Measurements from ENCODE around the gene COX8A. TPM values are rescaled to one million over a fixed set of nuclear protein-coding genes. Genes with fewer than 3 reads are reported as not detected.
A peak's percentile ranks its signal among the peaks of the same experiment; 100 is the strongest.

Gene COX8A
- total and polyA plus RNA-seq, 2 of the 13 experiments (the other 11 are each of a cell fraction or from before 2014, with no cell fraction given): 202 to 406 TPM

DNA sequence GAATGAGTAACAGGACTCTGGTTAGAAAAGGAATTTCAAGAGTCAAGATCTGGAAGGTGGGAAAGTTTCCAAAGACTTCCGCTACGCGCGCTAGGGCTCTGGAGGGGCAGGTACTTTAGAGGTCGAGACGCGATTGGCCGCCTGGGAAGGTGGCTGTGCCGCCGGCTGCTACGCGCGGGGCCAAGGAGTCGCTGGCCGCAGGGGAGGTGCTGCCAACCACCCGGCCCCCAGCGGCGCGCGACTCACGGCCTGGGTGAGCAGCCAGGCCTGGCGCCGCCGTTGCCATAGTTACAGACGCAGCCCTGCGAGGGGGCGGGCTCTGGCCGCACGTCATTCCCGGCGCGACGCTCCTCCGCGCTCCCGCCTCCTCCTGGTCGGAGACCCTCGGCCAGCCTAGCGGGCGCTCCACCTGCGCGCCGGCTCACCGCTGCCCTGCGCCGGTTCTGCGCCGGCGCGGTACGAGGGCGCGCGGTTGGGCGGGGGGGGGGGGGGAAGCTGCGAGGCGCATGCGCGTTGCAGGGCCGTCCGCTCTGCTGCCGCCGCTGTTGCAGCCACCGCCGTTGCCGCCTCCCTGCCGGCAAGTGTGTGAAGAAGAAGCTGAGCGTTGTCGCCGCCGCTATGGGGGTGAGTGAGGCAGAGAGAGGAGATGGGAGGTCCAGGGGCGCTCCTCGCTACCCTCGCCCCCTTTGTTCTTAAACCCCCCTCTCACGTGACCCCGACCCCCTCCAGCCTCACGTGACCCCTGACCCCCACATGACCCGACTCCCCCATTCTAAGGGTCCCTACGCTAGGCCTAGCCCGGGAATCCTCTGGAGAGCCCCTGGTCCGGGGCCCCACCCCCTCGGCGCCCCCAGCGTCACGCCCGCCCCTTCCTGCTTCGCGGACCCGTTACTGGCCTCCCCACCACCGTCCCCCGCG, 35.7 kb upstream of the COX8A start, which contains the start of gene NAA40 (continued):
- TF ChIP-seq TP53 (CRISPR knock-in tag; conservative IDR thresholded peaks at IDR 0.05) (no peak), JARID2 (CRISPR knock-in tag; IDR thresholded peaks at IDR 0.05; ENCODE audit: insufficient replicate concordance) (no peak), ELF1 (CRISPR knock-in tag; IDR thresholded peaks at IDR 0.05) (no peak), TGIF2 (CRISPR knock-in tag; IDR thresholded peaks at IDR 0.05) (no peak), IKZF4 (CRISPR knock-in tag; IDR thresholded peaks at IDR 0.05; ENCODE audit: borderline replicate concordance, low read depth, not compliant biosample characterization) (no peak), HNRNPH1 (optimal IDR thresholded peaks at IDR 0.05; ENCODE audit: low read depth, low read length) (no peak), ZNF274 (CRISPR knock-in tag; IDR thresholded peaks at IDR 0.05) (no peak), XBP1 (CRISPR knock-in tag; IDR thresholded peaks at IDR 0.05) (no peak), ZNF326 (CRISPR knock-in tag; IDR thresholded peaks at IDR 0.05; ENCODE audit: borderline replicate concordance) (no peak), ZNF616 (CRISPR knock-in tag; IDR thresholded peaks at IDR 0.05; ENCODE audit: low read depth) (no peak), SRY (CRISPR knock-in tag; IDR thresholded peaks at IDR 0.05) (0 out of 2 replicates have a peak, but pooled peaks have one; percentile 1), ZNF660 (CRISPR knock-in tag; IDR thresholded peaks at IDR 0.05; ENCODE audit: borderline replicate concordance, low read depth) (no peak), ZFP90 (CRISPR knock-in tag; IDR thresholded peaks at IDR 0.05; ENCODE audit: borderline replicate concordance) (no peak; the same call in 1 of the 2 replicates), GFI1 (CRISPR knock-in tag; IDR thresholded peaks at IDR 0.05; ENCODE audit: borderline replicate concordance) (no peak), RCOR2 (CRISPR knock-in tag; IDR thresholded peaks at IDR 0.05) (no peak), ARNTL (CRISPR knock-in tag; IDR thresholded peaks at IDR 0.05) (no peak; the same call in 1 of the 2 replicates), HDAC6 (IDR thresholded peaks at IDR 0.05; ENCODE audit: low read depth, low read length) (no peak), KMT2B (CRISPR knock-in tag; IDR thresholded peaks at IDR 0.05) (peak; percentile 54; the same call in 1 of the 2 replicates)
- TF ChIP-seq, protein P1, sequence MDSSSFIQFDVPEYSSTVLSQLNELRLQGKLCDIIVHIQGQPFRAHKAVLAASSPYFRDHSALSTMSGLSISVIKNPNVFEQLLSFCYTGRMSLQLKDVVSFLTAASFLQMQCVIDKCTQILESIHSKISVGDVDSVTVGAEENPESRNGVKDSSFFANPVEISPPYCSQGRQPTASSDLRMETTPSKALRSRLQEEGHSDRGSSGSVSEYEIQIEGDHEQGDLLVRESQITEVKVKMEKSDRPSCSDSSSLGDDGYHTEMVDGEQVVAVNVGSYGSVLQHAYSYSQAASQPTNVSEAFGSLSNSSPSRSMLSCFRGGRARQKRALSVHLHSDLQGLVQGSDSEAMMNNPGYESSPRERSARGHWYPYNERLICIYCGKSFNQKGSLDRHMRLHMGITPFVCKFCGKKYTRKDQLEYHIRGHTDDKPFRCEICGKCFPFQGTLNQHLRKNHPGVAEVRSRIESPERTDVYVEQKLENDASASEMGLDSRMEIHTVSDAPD (CRISPR knock-in tag; IDR thresholded peaks at IDR 0.05): no peak
- TF ChIP-seq, protein P2, sequence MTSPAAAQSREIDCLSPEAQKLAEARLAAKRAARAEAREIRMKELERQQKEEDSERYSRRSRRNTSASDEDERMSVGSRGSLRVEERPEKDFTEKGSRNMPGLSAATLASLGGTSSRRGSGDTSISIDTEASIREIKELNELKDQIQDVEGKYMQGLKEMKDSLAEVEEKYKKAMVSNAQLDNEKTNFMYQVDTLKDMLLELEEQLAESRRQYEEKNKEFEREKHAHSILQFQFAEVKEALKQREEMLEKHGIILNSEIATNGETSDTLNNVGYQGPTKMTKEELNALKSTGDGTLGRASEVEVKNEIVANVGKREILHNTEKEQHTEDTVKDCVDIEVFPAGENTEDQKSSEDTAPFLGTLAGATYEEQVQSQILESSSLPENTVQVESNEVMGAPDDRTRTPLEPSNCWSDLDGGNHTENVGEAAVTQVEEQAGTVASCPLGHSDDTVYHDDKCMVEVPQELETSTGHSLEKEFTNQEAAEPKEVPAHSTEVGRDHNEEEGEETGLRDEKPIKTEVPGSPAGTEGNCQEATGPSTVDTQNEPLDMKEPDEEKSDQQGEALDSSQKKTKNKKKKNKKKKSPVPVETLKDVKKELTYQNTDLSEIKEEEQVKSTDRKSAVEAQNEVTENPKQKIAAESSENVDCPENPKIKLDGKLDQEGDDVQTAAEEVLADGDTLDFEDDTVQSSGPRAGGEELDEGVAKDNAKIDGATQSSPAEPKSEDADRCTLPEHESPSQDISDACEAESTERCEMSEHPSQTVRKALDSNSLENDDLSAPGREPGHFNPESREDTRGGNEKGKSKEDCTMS (CRISPR knock-in tag; conservative IDR thresholded peaks at IDR 0.05): no peak
- TF ChIP-seq, protein P3, sequence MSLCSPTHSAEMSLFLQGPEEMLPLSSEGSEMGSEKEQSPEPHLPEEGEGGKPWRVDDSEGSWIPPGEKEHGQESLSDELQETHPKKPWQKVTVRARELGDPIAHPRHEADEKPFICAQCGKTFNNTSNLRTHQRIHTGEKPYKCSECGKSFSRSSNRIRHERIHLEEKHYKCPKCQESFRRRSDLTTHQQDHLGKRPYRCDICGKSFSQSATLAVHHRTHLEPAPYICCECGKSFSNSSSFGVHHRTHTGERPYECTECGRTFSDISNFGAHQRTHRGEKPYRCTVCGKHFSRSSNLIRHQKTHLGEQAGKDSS (CRISPR knock-in tag; IDR thresholded peaks at IDR 0.05; ENCODE audit: borderline replicate concordance, low read depth): 0 out of 2 replicates have a peak, but pooled peaks have one; percentile 48
- TF ChIP-seq, protein P4, sequence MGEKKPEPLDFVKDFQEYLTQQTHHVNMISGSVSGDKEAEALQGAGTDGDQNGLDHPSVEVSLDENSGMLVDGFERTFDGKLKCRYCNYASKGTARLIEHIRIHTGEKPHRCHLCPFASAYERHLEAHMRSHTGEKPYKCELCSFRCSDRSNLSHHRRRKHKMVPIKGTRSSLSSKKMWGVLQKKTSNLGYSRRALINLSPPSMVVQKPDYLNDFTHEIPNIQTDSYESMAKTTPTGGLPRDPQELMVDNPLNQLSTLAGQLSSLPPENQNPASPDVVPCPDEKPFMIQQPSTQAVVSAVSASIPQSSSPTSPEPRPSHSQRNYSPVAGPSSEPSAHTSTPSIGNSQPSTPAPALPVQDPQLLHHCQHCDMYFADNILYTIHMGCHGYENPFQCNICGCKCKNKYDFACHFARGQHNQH (CRISPR knock-in tag; IDR thresholded peaks at IDR 0.05): no peak

All from HepG2 (cell line).